Hepatocyte (in vitro differentiated cells): Measurements from ENCODE around the gene PRDM16.

Experiments
- CTCF ChIP-seq: fragments of 200-600 bp; sonication (generic); IDR thresholded peaks from 2 replicates; pipeline ENCODE4 v1.5.1; 2016; ENCODE audit warnings: antibody characterized with exemption, mild to moderate bottlenecking; ENCODE audit not compliant: poor library complexity
- EZH2 ChIP-seq: fragments of 200-600 bp; sonication (generic); IDR thresholded peaks from 2 replicates; pipeline ENCODE4 v1.6.1; 2016; ENCODE audit warnings: antibody characterized with exemption, mild to moderate bottlenecking, borderline replicate concordance
- EZH2phosphoT487 ChIP-seq: fragments of 200-600 bp; sonication (generic); IDR thresholded peaks from one replicate; pipeline ENCODE4 v1.6.1; 2018; ENCODE audit warnings: antibody characterized with exemption, mild to moderate bottlenecking, low read depth, moderate library complexity; ENCODE audit not compliant: unreplicated experiment, severe bottlenecking

GRCh38 chr1:3405491-3405890 is 336.5 kb downstream of the PRDM16 start:
- no peak for TF ChIP-seq CTCF
- TF ChIP-seq EZH2: no peak
- TF ChIP-seq EZH2phosphoT487: no peak
